ENCODE results near the gene ZBTB9.

ZBTB9 gene

DNA sequence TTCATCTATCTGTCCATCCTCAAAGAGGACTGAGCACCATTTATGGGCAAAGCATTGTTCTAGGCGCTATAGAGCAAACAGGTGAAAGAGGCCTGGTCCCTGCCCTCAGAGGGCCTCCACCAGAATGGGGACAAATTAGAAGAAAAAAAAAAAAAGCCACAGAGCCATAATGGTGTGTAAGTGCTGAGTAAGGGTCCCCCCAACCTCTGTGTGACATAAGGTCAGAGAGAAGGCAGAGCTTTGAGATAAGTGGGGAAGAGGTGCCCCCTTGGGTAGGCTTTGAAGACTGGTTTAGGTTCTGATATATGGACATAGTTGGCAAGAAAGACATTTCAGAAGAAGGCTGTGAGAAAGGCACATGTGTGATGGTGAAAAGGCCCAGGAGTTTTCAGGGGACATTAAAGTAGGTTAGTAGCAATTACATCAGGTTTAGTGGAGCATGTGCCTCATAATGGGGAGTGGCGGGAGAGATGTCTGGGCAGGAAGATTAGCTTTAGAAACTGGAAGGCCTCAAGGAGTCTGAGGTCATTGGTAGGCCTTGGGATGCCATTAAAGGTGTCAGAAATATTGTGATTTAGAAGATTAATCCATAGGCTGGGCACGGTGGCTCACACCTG, 15.3 kb upstream of the ZBTB9 start:
- no peak overlapping the region for H3K4me3 ChIP-seq (IDR thresholded peaks at IDR 0.05; ENCODE audit: insufficient read depth, low read depth, low read length)
- no peak overlapping the region for H3K27ac ChIP-seq
- H3K4me1 ChIP-seq (ENCODE audit: low read depth, poor library complexity, severe bottlenecking), result no peaks in the 10 kb centered on the region
- H4K20me1 ChIP-seq (ENCODE audit: insufficient read depth), result no peaks in the 10 kb centered on the region
- no peaks in the 10 kb centered on the region for H3K36me3 ChIP-seq (ENCODE audit: insufficient read depth)
- TF ChIP-seq, protein P1, sequence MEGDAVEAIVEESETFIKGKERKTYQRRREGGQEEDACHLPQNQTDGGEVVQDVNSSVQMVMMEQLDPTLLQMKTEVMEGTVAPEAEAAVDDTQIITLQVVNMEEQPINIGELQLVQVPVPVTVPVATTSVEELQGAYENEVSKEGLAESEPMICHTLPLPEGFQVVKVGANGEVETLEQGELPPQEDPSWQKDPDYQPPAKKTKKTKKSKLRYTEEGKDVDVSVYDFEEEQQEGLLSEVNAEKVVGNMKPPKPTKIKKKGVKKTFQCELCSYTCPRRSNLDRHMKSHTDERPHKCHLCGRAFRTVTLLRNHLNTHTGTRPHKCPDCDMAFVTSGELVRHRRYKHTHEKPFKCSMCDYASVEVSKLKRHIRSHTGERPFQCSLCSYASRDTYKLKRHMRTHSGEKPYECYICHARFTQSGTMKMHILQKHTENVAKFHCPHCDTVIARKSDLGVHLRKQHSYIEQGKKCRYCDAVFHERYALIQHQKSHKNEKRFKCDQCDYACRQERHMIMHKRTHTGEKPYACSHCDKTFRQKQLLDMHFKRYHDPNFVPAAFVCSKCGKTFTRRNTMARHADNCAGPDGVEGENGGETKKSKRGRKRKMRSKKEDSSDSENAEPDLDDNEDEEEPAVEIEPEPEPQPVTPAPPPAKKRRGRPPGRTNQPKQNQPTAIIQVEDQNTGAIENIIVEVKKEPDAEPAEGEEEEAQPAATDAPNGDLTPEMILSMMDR (conservative IDR thresholded peaks at IDR 0.05; ENCODE audit: low read depth, low read length), result no peak
- no peak overlapping the region for H3K9ac ChIP-seq
- no peak overlapping the region for H2AFZ ChIP-seq (ENCODE audit: low read depth)
- H3K79me2 ChIP-seq (ENCODE audit: insufficient read depth, low read depth), result no peaks in the 10 kb centered on the region
- no peaks in the 10 kb centered on the region for H3K27me3 ChIP-seq (ENCODE audit: insufficient read depth, low read depth)
- no peak overlapping the region for H3K4me2 ChIP-seq

DNA sequence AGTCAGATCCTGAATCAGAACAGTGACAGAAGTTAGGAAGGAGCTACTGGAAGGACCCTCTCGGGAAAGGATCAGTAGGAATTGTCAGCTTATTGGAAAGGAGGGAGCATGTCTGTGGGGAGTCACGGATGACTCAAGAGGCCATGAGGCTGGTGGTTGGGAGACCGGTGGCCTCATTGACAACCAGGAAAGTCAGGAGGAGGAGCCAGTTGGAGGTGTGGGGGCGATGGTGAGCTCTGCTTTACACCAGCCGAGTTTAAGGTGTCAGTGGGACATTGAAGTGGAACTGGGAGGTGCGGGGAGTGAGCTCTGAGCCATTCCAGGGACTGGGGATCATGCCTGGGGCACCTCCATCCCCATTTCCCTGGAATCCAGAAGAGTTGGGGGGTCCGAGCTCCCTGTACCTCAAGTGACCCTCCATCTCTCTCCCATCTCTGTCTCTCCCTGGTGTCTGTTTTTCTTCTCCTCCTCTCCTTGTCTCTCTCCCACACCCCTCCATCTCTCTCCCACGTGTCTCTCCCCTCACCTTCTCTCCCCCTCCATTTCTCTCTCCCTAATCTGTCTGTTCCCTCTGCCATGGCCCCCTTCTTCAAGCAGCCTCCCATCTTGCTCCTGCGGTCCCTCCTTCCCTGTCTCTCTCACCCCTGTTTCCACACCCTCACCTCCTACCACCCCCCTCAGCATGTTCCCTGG, 14.3 kb upstream of the ZBTB9 start:
- Histone ChIP-seq H3K4me3 (IDR thresholded peaks at IDR 0.05; ENCODE audit: insufficient read depth, low read depth, low read length) (no peak overlapping the region), H3K27me3 (ENCODE audit: insufficient read depth, low read depth) (no peaks in the 10 kb centered on the region), H3K4me1 (ENCODE audit: low read depth, poor library complexity, severe bottlenecking) (no peaks in the 10 kb centered on the region), H3K79me2 (ENCODE audit: insufficient read depth, low read depth) (no peaks in the 10 kb centered on the region), H2AFZ (ENCODE audit: low read depth) (no peak overlapping the region), H3K9ac (no peak overlapping the region), H4K20me1 (ENCODE audit: insufficient read depth) (no peaks in the 10 kb centered on the region), H3K27ac (no peak overlapping the region), H3K36me3 (ENCODE audit: insufficient read depth) (no peaks in the 10 kb centered on the region), H3K4me2 (no peak overlapping the region)
- TF ChIP-seq, protein P1 (conservative IDR thresholded peaks at IDR 0.05; ENCODE audit: low read depth, low read length), result no peak

DNA sequence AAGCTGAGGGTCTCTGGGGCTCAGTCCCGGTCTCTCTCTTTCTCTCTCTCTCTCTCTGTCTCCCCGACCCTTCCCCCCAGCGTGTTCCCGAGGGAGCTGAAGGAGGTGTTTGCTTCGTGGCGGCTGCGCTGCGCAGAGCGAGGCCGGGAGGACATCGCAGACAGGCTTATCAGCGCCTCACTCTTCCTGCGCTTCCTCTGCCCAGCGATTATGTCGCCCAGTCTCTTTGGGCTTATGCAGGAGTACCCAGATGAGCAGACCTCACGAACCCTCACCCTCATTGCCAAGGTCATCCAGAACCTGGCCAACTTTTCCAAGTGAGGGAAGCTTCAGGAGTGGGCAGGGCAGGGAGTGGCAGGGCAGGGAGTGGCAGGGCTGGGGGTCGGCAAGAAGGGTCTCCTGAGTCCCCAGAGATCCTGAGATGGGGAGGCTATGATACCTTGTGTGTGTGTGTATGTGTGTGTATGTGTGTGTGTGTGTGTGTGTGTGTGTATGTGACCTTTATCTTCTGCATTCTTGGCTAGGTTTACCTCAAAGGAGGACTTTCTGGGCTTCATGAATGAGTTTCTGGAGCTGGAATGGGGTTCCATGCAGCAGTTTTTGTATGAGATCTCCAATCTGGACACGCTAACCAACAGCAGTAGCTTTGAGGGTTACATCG, 13.6 kb upstream of the ZBTB9 start:
- Histone ChIP-seq H2AFZ (ENCODE audit: low read depth) (no peak overlapping the region), H3K79me2 (ENCODE audit: insufficient read depth, low read depth) (no peaks in the 10 kb centered on the region), H3K9ac (no peak overlapping the region), H3K27me3 (ENCODE audit: insufficient read depth, low read depth) (no peaks in the 10 kb centered on the region), H3K4me2 (no peak overlapping the region), H3K27ac (no peak overlapping the region), H3K36me3 (ENCODE audit: insufficient read depth) (no peaks in the 10 kb centered on the region), H3K4me3 (IDR thresholded peaks at IDR 0.05; ENCODE audit: insufficient read depth, low read depth, low read length) (no peak overlapping the region), H4K20me1 (ENCODE audit: insufficient read depth) (no peaks in the 10 kb centered on the region), H3K4me1 (ENCODE audit: low read depth, poor library complexity, severe bottlenecking) (no peaks in the 10 kb centered on the region)
- TF ChIP-seq, protein P1 (conservative IDR thresholded peaks at IDR 0.05; ENCODE audit: low read depth, low read length), result no peak

DNA sequence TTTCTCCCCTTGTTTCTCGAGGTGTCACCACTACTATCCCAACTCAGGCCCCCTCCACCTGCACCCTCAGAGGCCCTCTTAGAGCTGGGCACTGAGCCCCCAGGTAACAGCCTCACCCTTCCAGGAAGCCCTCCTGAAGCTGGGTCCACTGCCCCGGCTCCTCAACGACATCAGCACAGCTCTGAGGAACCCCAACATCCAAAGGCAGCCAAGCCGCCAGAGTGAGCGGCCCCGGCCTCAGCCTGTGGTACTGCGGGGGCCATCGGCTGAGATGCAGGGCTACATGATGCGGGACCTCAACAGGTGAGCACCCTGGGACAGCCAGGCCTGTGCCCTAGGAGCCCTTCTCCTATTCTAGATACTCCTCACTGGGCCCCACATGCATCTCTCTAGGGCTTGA, 12.9 kb upstream of the ZBTB9 start:
- H3K79me2 ChIP-seq (ENCODE audit: insufficient read depth, low read depth), result no peaks in the 10 kb centered on the region
- H4K20me1 ChIP-seq (ENCODE audit: insufficient read depth), result no peaks in the 10 kb centered on the region
- no peaks in the 10 kb centered on the region for H3K36me3 ChIP-seq (ENCODE audit: insufficient read depth)
- no peak overlapping the region for H3K9ac ChIP-seq
- H3K4me1 ChIP-seq (ENCODE audit: low read depth, poor library complexity, severe bottlenecking), result no peaks in the 10 kb centered on the region
- H3K4me3 ChIP-seq (IDR thresholded peaks at IDR 0.05; ENCODE audit: insufficient read depth, low read depth, low read length), result no peak overlapping the region
- no peak overlapping the region for H3K27ac ChIP-seq
- no peak overlapping the region for H3K4me2 ChIP-seq
- no peaks in the 10 kb centered on the region for H3K27me3 ChIP-seq (ENCODE audit: insufficient read depth, low read depth)
- no peak overlapping the region for H2AFZ ChIP-seq (ENCODE audit: low read depth)
- TF ChIP-seq, protein P1 (conservative IDR thresholded peaks at IDR 0.05; ENCODE audit: low read depth, low read length), result no peak

Data from KMS-11 (cell line).